ENCODE data around the gene DDTL. TPM values are rescaled to one million over a fixed set of nuclear protein-coding genes. Genes with fewer than 3 reads are reported as not detected.
A peak's percentile ranks its signal among the peaks of the same experiment; 100 is the strongest.
"Not testable (repeated sequence)": the region's sequence is repeated elsewhere in the genome, so short reads cannot be mapped to it uniquely, and the experiment has no call there.

DDTL gene
- total RNA-seq, 2 experiments from 2014 or later = not detected

DNA sequence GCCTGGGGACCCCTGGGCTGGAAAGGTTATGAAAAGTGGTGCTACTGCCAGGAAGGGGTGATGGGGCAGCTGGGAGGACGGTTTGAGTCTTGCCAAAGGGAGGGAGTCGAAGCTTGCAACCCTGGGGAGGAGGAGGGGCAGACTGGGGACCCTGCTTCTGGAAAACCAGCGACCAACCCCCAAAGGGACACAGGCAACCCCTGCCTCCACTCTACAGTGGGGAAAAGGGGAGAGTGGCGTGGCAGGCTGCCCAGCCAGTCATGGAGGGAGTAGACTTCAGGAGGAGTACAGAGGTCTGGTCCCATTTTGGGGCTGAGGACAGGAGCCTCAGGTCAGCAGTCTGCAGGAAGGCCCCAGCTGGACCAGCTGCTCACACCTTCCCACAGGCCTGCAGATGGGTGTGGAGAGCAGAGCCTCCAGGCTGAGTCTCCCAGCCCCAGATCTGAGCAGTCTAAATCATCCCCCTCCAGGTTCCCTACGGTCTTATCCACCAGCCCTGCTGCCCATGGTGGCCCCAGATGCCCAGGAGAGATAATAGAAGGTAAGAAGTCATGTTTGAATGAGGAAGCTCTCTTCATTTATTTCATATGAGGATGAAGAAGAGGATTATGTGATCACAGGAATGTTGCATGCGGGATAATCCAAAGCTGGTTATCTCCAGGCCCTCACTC lies 4.3 kb downstream of the DDTL start:
- TF ChIP-seq CTCF (IDR thresholded peaks at IDR 0.05) = no peak
- Mint-ChIP-seq H3K9me3 (no peaks in the 10 kb centered on the region), H3K4me3 (no peak overlapping the region), H3K4me1 (ENCODE audit: low read depth) (peaks cover 21% of the 10 kb centered on the region), H3K36me3 (ENCODE audit: low read depth) (peaks cover 28% of the 10 kb centered on the region), H3K27ac (peak overlapping the region; percentile 15), H3K27me3 (no peaks in the 10 kb centered on the region)
- ATAC-seq (no peak), DNase-seq (no peak)
- POLR2A ChIA-PET = interaction anchor here (1.1 to 1.7 kb wide), 2 partner anchors 41 to 44 kb away, joined by 3 to 4 read pairs; no protein-coding TSS in a partner anchor
- CTCF ChIA-PET = no interaction called here
- intact Hi-C loops (cut with micrococcal nuclease) = no loop called here

- intact Hi-C loops (cut with micrococcal nuclease); ATAC-seq; CTCF ChIA-PET; H3K27me3 Mint-ChIP-seq; H3K4me3 Mint-ChIP-seq; H3K9me3 Mint-ChIP-seq; DNase-seq: not testable (repeated sequence)
- POLR2A ChIA-PET = interaction anchor here (0.6 to 1.7 kb wide), 2 partner anchors 45 to 188 kb away, joined by 3 to 4 read pairs; no protein-coding TSS in a partner anchor
- Mint-ChIP-seq H3K4me1 (ENCODE audit: low read depth) (peaks cover 21% of the 10 kb centered on the region), H3K27ac (peak overlapping the region; percentile 67), H3K36me3 (ENCODE audit: low read depth) (peaks cover 28% of the 10 kb centered on the region)
Measured at GRCh38 chr22:23971927-23972326, 5.2 kb downstream of the DDTL start.

- H3K27ac Mint-ChIP-seq; intact Hi-C loops (cut with micrococcal nuclease); CTCF ChIA-PET; H3K27me3 Mint-ChIP-seq; POLR2A ChIA-PET; H3K9me3 Mint-ChIP-seq; DNase-seq; H3K4me3 Mint-ChIP-seq: not testable (repeated sequence)
- ATAC-seq = peak; percentile 98
- Mint-ChIP-seq H3K36me3 (ENCODE audit: low read depth) (peaks cover 24% of the 10 kb centered on the region), H3K4me1 (ENCODE audit: low read depth) (peaks cover 18% of the 10 kb centered on the region)
Measured at GRCh38 chr22:23974345-23974744, 7.7 kb downstream of the DDTL start, which contains the start of gene DDT. Gene DDT (minus strand): TSS chr22:23974441. CDS start chr22:23974414, 27 bp downstream.

GRCh38 chr22:23974836-23975352 lies 8.2 kb downstream of the DDTL start:
- ATAC-seq = peak; percentile 28
- intact Hi-C loops (cut with micrococcal nuclease); H3K9me3 Mint-ChIP-seq; H3K27me3 Mint-ChIP-seq; DNase-seq; CTCF ChIA-PET; H3K27ac Mint-ChIP-seq; POLR2A ChIA-PET; H3K4me3 Mint-ChIP-seq: not testable (repeated sequence)
- Mint-ChIP-seq H3K4me1 (ENCODE audit: low read depth) (peaks cover 16% of the 10 kb centered on the region), H3K36me3 (ENCODE audit: low read depth) (peaks cover 22% of the 10 kb centered on the region)

GRCh38 chr22:23977304-23977703 lies 10.6 kb downstream of the DDTL start:
- H3K36me3 Mint-ChIP-seq (ENCODE audit: low read depth); CTCF ChIA-PET; DNase-seq; ATAC-seq; H3K4me3 Mint-ChIP-seq; H3K27ac Mint-ChIP-seq; intact Hi-C loops (cut with micrococcal nuclease); H3K4me1 Mint-ChIP-seq (ENCODE audit: low read depth); H3K27me3 Mint-ChIP-seq; H3K9me3 Mint-ChIP-seq; POLR2A ChIA-PET: not testable (repeated sequence)

- intact Hi-C loops (cut with micrococcal nuclease); POLR2A ChIA-PET; H3K9me3 Mint-ChIP-seq; H3K36me3 Mint-ChIP-seq (ENCODE audit: low read depth); H3K27ac Mint-ChIP-seq; H3K27me3 Mint-ChIP-seq; H3K4me1 Mint-ChIP-seq (ENCODE audit: low read depth); H3K4me3 Mint-ChIP-seq; DNase-seq; CTCF ChIA-PET; ATAC-seq: not testable (repeated sequence)
Measured at GRCh38 chr22:23979557-23980240, 13.0 kb downstream of the DDTL start, which contains the start of gene GSTT2. Gene GSTT2 (plus strand): TSS chr22:23980134.

- H3K27ac Mint-ChIP-seq; H3K9me3 Mint-ChIP-seq; H3K27me3 Mint-ChIP-seq; ATAC-seq; H3K4me1 Mint-ChIP-seq (ENCODE audit: low read depth); CTCF ChIA-PET; POLR2A ChIA-PET; H3K36me3 Mint-ChIP-seq (ENCODE audit: low read depth); DNase-seq; H3K4me3 Mint-ChIP-seq; intact Hi-C loops (cut with micrococcal nuclease): not testable (repeated sequence)
Measured at GRCh38 chr22:23980567-23980966, 13.9 kb downstream of the DDTL start.

All from activated CD8-positive, alpha-beta T cell treated with anti-CD3 and anti-CD28 coated beads for 36 hours (primary cell).